NCI-H2107 (cell line): ENCODE data around the gene LITAF.
"Not testable (repeated sequence)": the region's sequence is repeated elsewhere in the genome, so short reads cannot be mapped to it uniquely, and the experiment has no call there.

Source experiments
- DNase-seq: peaks from one replicate; lab custom pipeline; 2025; lab: John Stamatoyannopoulos, UW

The LITAF gene

GRCh38 chr16:11572301-11572995 is 14.3 kb downstream of the LITAF start:
- DNase-seq, result no peak

GRCh38 chr16:11571549-11571948 is 15.2 kb downstream of the LITAF start:
- no peak for DNase-seq

GRCh38 chr16:11570806-11571205 is 15.9 kb downstream of the LITAF start:
- no peak for DNase-seq

GRCh38 chr16:11570258-11570657 is 16.5 kb downstream of the LITAF start:
- DNase-seq, result no peak

DNA sequence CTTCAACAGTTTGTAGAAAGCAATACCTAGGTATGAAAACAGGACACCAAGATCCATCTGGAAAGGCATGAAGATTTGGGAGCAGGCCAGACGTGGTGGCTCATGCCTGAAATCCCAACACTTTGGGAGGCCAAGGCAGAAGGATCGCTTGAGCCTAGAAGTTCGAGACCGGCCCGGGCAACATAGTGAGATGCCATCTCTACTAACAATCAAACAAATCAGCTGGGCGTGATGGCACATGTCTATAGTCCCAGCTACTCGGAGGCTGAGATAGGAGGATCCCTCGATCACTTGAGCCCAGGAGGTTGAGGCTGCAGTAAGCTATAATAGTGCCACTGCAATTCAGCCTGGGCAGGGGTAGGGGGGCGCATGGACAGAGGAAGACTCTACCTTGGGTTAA is 20.3 kb downstream of the LITAF start:
- DNase-seq, result no peak

GRCh38 chr16:11565665-11566064 is 21.1 kb downstream of the LITAF start:
- DNase-seq, result no peak

GRCh38 chr16:11564046-11564926 is 22.4 kb downstream of the LITAF start:
- DNase-seq, result no peak

DNA sequence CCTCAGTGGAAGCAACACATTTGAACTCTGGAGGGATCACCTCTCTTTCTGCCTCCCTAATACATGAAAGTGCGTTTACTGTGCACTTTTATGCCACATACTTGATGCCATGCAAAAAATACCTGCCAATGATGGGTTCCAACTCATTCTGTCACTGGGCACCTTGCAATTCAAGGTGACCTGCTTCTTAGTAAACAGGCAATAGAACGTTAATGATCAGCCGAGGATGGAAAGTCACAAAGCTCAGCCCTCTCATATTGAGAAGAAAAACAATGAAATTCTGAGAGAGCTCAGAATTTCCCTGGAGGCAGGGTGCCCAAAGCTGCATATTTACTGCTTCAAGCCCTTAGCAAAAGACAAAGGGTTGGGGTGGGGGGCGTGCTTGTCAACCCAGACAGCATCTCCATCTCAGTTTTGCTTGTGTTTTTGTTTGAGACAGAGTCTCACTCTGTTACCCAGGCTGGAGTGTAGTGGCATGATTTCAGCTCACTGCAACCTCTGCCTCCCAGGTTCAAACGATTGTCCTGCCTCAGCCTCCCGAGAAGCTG is 23.2 kb downstream of the LITAF start:
- no peak for DNase-seq

DNA sequence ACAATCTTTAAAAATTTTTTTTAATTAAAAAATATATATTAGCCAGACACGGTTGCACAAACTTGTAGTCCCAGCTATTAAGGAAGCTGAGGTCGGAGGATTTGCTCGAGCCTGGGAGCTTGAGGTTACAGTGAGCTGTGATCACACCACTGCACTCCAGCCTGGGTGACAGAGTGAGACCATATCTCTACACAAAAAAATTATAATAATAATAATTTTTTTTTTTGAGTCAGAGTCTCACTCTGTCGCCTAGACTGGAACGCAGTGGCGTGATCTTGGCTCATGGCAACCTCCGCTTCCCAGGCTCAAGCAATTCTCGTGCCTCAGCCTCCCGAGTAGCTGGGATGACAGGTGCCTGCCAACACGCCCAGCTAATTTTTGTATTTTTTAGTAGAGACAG is 23.8 kb downstream of the LITAF start:
- no peak for DNase-seq

GRCh38 chr16:11562411-11562810 is 24.3 kb downstream of the LITAF start:
- DNase-seq, result no peak

GRCh38 chr16:11561856-11562255 is 24.9 kb downstream of the LITAF start:
- no peak for DNase-seq

GRCh38 chr16:11561454-11561805 is 25.3 kb downstream of the LITAF start:
- DNase-seq, result no peak

GRCh38 chr16:11560701-11561453 is 25.8 kb downstream of the LITAF start:
- DNase-seq, result no peak

GRCh38 chr16:11558308-11558823 is 28.4 kb downstream of the LITAF start:
- not testable (repeated sequence) for DNase-seq

DNA sequence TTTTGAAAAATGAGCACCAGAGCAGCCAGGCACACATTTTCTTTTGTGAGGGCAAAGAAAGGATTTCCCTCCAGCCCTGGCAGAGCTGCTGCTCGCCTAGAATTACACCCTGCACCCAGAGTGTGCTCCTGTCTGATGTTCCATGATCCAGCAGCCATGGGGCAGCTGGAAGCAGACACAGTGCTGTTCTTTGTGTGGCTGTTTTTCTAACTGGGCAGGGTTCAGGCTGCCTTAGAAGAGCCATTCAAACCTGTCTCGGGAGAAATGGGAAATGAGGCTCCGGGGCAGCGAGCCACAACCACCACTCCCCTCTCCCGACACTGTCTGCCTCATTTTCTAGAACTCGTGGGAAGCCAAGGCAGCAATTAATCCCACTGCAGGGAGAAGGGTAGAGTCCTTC is 28.9 kb downstream of the LITAF start:
- DNase-seq, result peak; percentile 4

- DNase-seq, result no peak
These were observed 29.6 kb downstream of the LITAF start for GRCh38 chr16:11556945-11557720.

GRCh38 chr16:11556214-11556819 is 30.4 kb downstream of the LITAF start:
- no peak for DNase-seq

- DNase-seq, result no peak
These were observed 32.7 kb downstream of the LITAF start for GRCh38 chr16:11554053-11554452.

GRCh38 chr16:11553371-11553770 is 33.3 kb downstream of the LITAF start:
- no peak for DNase-seq

- DNase-seq, result no peak
These were observed 34.3 kb downstream of the LITAF start for GRCh38 chr16:11552440-11552839.

DNA sequence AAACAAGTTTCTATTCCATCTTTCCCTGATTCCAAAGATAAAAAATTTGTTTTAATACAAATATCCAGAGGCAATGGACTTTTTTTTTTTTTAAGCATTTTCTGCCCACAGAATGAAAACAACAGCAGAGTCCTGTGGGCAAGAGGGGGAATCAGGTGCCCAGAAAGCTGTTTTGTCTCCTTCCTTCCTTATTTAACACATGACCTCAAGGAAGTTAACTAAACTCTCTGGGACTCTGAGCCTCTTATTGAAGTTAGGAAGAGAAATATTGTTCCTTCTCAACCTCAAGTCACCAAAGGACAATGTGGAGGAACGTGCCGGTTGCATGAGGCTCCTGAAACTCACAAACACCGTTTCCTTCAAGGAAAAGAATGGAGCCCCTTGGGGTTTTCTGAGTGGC is 34.9 kb downstream of the LITAF start:
- no peak for DNase-seq
